Nephron progenitor cell (in vitro differentiated cells): ENCODE data around the gene DCLK3.

ENCODE experiments used
- DNase-seq: peaks from one replicate; pipeline ENCODE4 v3.0.0; 2021
- H3K27ac Mint-ChIP-seq: 2 replicates; pipeline ENCODE4 v1.8.0; 2021; ENCODE audit warnings: mild to moderate bottlenecking, moderate library complexity, mixed read lengths
- H3K27me3 Mint-ChIP-seq: 2 replicates; pipeline ENCODE4 v1.8.0; 2021; ENCODE audit warnings: mild to moderate bottlenecking, low read depth, mixed read lengths; ENCODE audit not compliant: poor library complexity
- H3K36me3 Mint-ChIP-seq: 2 replicates; pipeline ENCODE4 v1.8.0; 2021; ENCODE audit warnings: low read depth, mixed read lengths
- H3K4me1 Mint-ChIP-seq: 2 replicates; pipeline ENCODE4 v1.8.0; 2021; ENCODE audit warnings: mixed read lengths
- H3K4me3 Mint-ChIP-seq: 2 replicates; pipeline ENCODE4 v1.8.0; 2021; ENCODE audit warnings: mild to moderate bottlenecking, moderate library complexity, mixed read lengths
- H3K9me3 Mint-ChIP-seq: 2 replicates; pipeline ENCODE4 v1.8.0; 2021; ENCODE audit warnings: mild to moderate bottlenecking, moderate library complexity, mixed read lengths
- CTCF ChIP-seq: fragments of 200-600 bp; sonication (generic); IDR thresholded peaks from 2 replicates; pipeline ENCODE4 v1.5.0; 2021; ENCODE audit warnings: antibody characterized with exemption

Gene DCLK3

GRCh38 chr3:36790765-36791164 lies 26.4 kb upstream of the DCLK3 start:
- DNase-seq, result no peak
- H3K36me3 Mint-ChIP-seq, result no peaks in the 10 kb centered on the region
- no peak overlapping the region for H3K4me3 Mint-ChIP-seq
- H3K4me1 Mint-ChIP-seq, result no peaks in the 10 kb centered on the region
- no peak overlapping the region for H3K27ac Mint-ChIP-seq
- H3K9me3 Mint-ChIP-seq, result no peaks in the 10 kb centered on the region
- TF ChIP-seq CTCF, result no peak
- H3K27me3 Mint-ChIP-seq, result peaks cover 37% of the 10 kb centered on the region

- Mint-ChIP-seq H3K9me3 (no peaks in the 10 kb centered on the region), H3K27ac (no peak overlapping the region)
Observed at GRCh38 chr3:36786921-36787890, 22.9 kb upstream of the DCLK3 start.

GRCh38 chr3:36784138-36784635 lies 19.8 kb upstream of the DCLK3 start:
- no peak for DNase-seq
- no peaks in the 10 kb centered on the region for H3K9me3 Mint-ChIP-seq
- no peak overlapping the region for H3K4me3 Mint-ChIP-seq
- no peak overlapping the region for H3K27ac Mint-ChIP-seq
- TF ChIP-seq CTCF, result no peak
- H3K36me3 Mint-ChIP-seq, result no peaks in the 10 kb centered on the region
- peaks cover 6% of the 10 kb centered on the region for H3K27me3 Mint-ChIP-seq
- no peaks in the 10 kb centered on the region for H3K4me1 Mint-ChIP-seq

More at GRCh38 chr3:36786921-36787890, 22.9 kb upstream of the DCLK3 start:
- Mint-ChIP-seq H3K4me1 (no peaks in the 10 kb centered on the region), H3K36me3 (no peaks in the 10 kb centered on the region), H3K4me3 (no peak overlapping the region), H3K27me3 (peaks cover 30% of the 10 kb centered on the region)
- no peak for DNase-seq
- TF ChIP-seq CTCF, result no peak

- H3K36me3 Mint-ChIP-seq, result no peaks in the 10 kb centered on the region
- H3K9me3 Mint-ChIP-seq, result no peaks in the 10 kb centered on the region
- DNase-seq, result no peak
- no peak for TF ChIP-seq CTCF
- no peak overlapping the region for H3K27ac Mint-ChIP-seq
- H3K4me1 Mint-ChIP-seq, result peaks cover 7% of the 10 kb centered on the region
- peaks cover 14% of the 10 kb centered on the region for H3K27me3 Mint-ChIP-seq
- H3K4me3 Mint-ChIP-seq, result no peak overlapping the region
Observed at GRCh38 chr3:36777424-36778218, 13.3 kb upstream of the DCLK3 start.

GRCh38 chr3:36776436-36776835 lies 12.1 kb upstream of the DCLK3 start:
- Mint-ChIP-seq H3K27me3 (peaks cover 18% of the 10 kb centered on the region), H3K4me1 (peaks cover 7% of the 10 kb centered on the region), H3K36me3 (no peaks in the 10 kb centered on the region), H3K9me3 (no peaks in the 10 kb centered on the region), H3K27ac (no peak overlapping the region), H3K4me3 (no peak overlapping the region)
- no peak for DNase-seq
- TF ChIP-seq CTCF, result no peak
